HCT116 (cell line): ENCODE results near the gene SRGAP3. TPM values are rescaled to one million over a fixed set of nuclear protein-coding genes. Genes with fewer than 3 reads are reported as not detected.

ENCODE experiments used
- ATAC-seq: fragments of 200-7000 bp; cut with Tn5 transposase; 2 replicates; pipeline ENCODE4 v1.9.1; 2020; ENCODE audit warnings: mild to moderate bottlenecking, moderate library complexity
- BruUV-seq: library from RNA; stranded (reverse); fragments of 400-500 nt; replicated peaks from 2 replicates; lab custom pipeline; 2021; lab: Mats Ljungman, UMichigan
- CTCF ChIA-PET: fragments of 300-600 bp; sonication (Branson Sonifier 250); formaldehyde crosslinking; loops from one replicate; lab custom pipeline; 2021; ENCODE audit warnings: antibody characterized with exemption; lab: Charles Lee
- POLR2A ChIA-PET: fragments of 300-600, 350-600 bp; sonication (Branson Sonifier 250); formaldehyde crosslinking; loops from one replicate; lab custom pipeline; 2021; ENCODE audit warnings: antibody characterized with exemption; lab: Charles Lee
- RAD21 ChIA-PET, 2 experiments: fragments of 300-600 bp; sonication (Branson Sonifier 250); formaldehyde crosslinking; loops; one replicate each; lab custom pipeline; 2023; ENCODE audit warnings: low total read pairs in 2 of 2; ENCODE audit not compliant: uncharacterized antibody in 2 of 2, unreplicated experiment in 2 of 2, low non-redundant PET in 1 of 2; lab: Charles Lee
- DNase-seq: peaks from one replicate; pipeline ENCODE4 v3.0.0-alpha.2; 2010; ENCODE audit warnings: low read depth, low spot score
- H2AFZ ChIP-seq: fragments of 200-600 bp; shearing (Covaris generic), sonication (generic); 2 replicates; pipeline ENCODE4 v1.6.1; 2017; ENCODE audit warnings: low read depth, mixed run types, mixed read lengths, antibody characterized with exemption, low read length; ENCODE audit not compliant: poor library complexity, severe bottlenecking
- H3K27ac ChIP-seq: 2 replicates; pipeline ENCODE4 v1.5.1; 2012; ENCODE audit warnings: low read depth, low read length
- H3K27me3 ChIP-seq: fragments of 200-600 bp; sonication (generic); 2 replicates; pipeline ENCODE4 v1.6.1; 2016; ENCODE audit warnings: mixed run types, low read length, mixed read lengths; ENCODE audit not compliant: insufficient read depth
- H3K36me3 ChIP-seq, 2 experiments: fragments of 200-500 bp in 1 of 2; fragments of 200-600 bp in 1 of 2; sonication (Bioruptor generic) in 1 of 2; sonication (generic) in 1 of 2; 2 replicates each; pipeline versions ENCODE4 v1.5.1 to v1.6.1; 2014 to 2016; ENCODE audit warnings: low read length in 2 of 2, inconsistent platforms in 1 of 2, mixed read lengths in 1 of 2, mixed run types in 1 of 2; ENCODE audit not compliant: insufficient read depth in 2 of 2, control insufficient read depth in 1 of 2
- H3K4me1 ChIP-seq, 2 experiments: fragments of 200-600 bp in 1 of 2; sonication (generic) in 1 of 2; 2 replicates each; pipeline versions ENCODE4 v1.5.1 to v1.6.1; 2012 to 2017; ENCODE audit warnings: low read length in 2 of 2, inconsistent platforms in 1 of 2, mild to moderate bottlenecking in 1 of 2, mixed read lengths in 1 of 2, mixed run types in 1 of 2, moderate library complexity in 1 of 2; ENCODE audit not compliant: insufficient read depth in 2 of 2, control insufficient read depth in 1 of 2
- H3K4me2 ChIP-seq: fragments of 200-600 bp; sonication (generic); 2 replicates; pipeline ENCODE4 v1.6.1; 2017; ENCODE audit warnings: mixed run types, low read length, mixed read lengths
- H3K4me3 ChIP-seq, 2 experiments: fragments of 200-600 bp in 1 of 2; sonication (generic) in 1 of 2; replicated peaks in 1 of 2; 2 replicates each; pipeline ENCODE4 v1.5.1; 2011 to 2016; ENCODE audit warnings: low read length in 2 of 2, control low read depth in 1 of 2, low read depth in 1 of 2, mild to moderate bottlenecking in 1 of 2, mixed read lengths in 1 of 2, mixed run types in 1 of 2
- H3K79me2 ChIP-seq: fragments of 200-600 bp; sonication (generic); 2 replicates; pipeline ENCODE4 v1.6.1; 2017; ENCODE audit warnings: mild to moderate bottlenecking, mixed run types, low read length, moderate library complexity, mixed read lengths; ENCODE audit not compliant: insufficient read depth
- H3K9ac ChIP-seq: fragments of 200-600 bp; sonication (generic); 2 replicates; pipeline ENCODE4 v1.6.1; 2016; ENCODE audit warnings: low read length, mixed read lengths
- H3K9me2 ChIP-seq: fragments of 200-600 bp; sonication (generic), shearing (Covaris generic); 2 replicates; pipeline ENCODE4 v1.6.1; 2017; ENCODE audit warnings: mixed run types, mild to moderate bottlenecking, moderate library complexity; ENCODE audit not compliant: insufficient read depth
- H3K9me3 ChIP-seq, 2 experiments: fragments of 200-500 bp in 1 of 2; fragments of 200-600 bp in 1 of 2; sonication (Bioruptor generic) in 1 of 2; sonication (generic) in 1 of 2; 2 replicates each; pipeline ENCODE4 v1.6.1; 2014 to 2017; ENCODE audit warnings: low read length in 2 of 2, mixed read lengths in 2 of 2, inconsistent platforms in 1 of 2, low read depth in 1 of 2, mild to moderate bottlenecking in 1 of 2, mixed run types in 1 of 2, moderate library complexity in 1 of 2; ENCODE audit not compliant: control insufficient read depth in 1 of 2, insufficient read depth in 1 of 2
- H4K20me1 ChIP-seq: fragments of 200-600 bp; sonication (generic), shearing (Covaris generic); 2 replicates; pipeline ENCODE4 v1.6.1; 2017; ENCODE audit warnings: mixed run types, mild to moderate bottlenecking, moderate library complexity; ENCODE audit not compliant: insufficient read depth
- CEBPB ChIP-seq: IDR thresholded peaks from 2 replicates; pipeline ENCODE4 v1.6.1; 2012; ENCODE audit warnings: low read depth
- EGR1 ChIP-seq: IDR thresholded peaks from 2 replicates; pipeline ENCODE4 v1.6.1; 2012; ENCODE audit warnings: low read depth
- ELF1 ChIP-seq: IDR thresholded peaks from 2 replicates; pipeline ENCODE4 v1.6.1; 2012; ENCODE audit warnings: low read depth, borderline replicate concordance
- POLR2AphosphoS5 ChIP-seq: IDR thresholded peaks from 2 replicates; pipeline ENCODE4 v1.6.1; 2011; ENCODE audit warnings: mild to moderate bottlenecking, low read depth, low read length, moderate library complexity
- SIN3A ChIP-seq: IDR thresholded peaks from 2 replicates; pipeline ENCODE4 v1.6.1; 2012; ENCODE audit warnings: low read depth
- SP1 ChIP-seq: IDR thresholded peaks from 2 replicates; pipeline ENCODE4 v1.6.1; 2012; ENCODE audit warnings: low read depth
- SRF ChIP-seq: IDR thresholded peaks from 2 replicates; pipeline ENCODE4 v1.6.1; 2012; ENCODE audit warnings: low read depth
- YY1 ChIP-seq: IDR thresholded peaks from 2 replicates; pipeline ENCODE4 v1.6.1; 2011; ENCODE audit warnings: low read length, low read depth, moderate library complexity, mild to moderate bottlenecking; ENCODE audit not compliant: insufficient replicate concordance; ENCODE audit errors: extremely low read depth
- ZBTB33 ChIP-seq: IDR thresholded peaks from 2 replicates; pipeline ENCODE4 v1.6.1; 2011; ENCODE audit warnings: mild to moderate bottlenecking, low read length, moderate library complexity; ENCODE audit not compliant: insufficient replicate concordance; ENCODE audit errors: extremely low read depth
- ZFX ChIP-seq: fragments of 450-650 bp; IDR thresholded peaks from 2 replicates; pipeline ENCODE4 v1.6.1; 2017
- ZNF274 ChIP-seq: fragments of 200-500 bp; sonication (Bioruptor generic); IDR thresholded peaks from 2 replicates; pipeline ENCODE4 v1.6.1; 2014; ENCODE audit warnings: mild to moderate bottlenecking, low read depth, low read length, inconsistent platforms
- intact Hi-C: fragments of 100-400 bp; cut with micrococcal nuclease; formaldehyde crosslinking; loops from 2 replicates; pipeline ENCODE4 v1.10.0; 2022
- total RNA-seq: library from RNA; stranded (reverse); gene quantifications from one replicate; pipeline ENCODE4 v1.2.1, GENCODE V29; 2021; ENCODE audit not compliant: unreplicated experiment
- TF ChIP-seq, protein P1 (sequence below), 3 experiments: fragments of 200-600 bp in 1 of 3; sonication (generic) in 1 of 3; IDR thresholded peaks in 2 of 3; conservative IDR thresholded peaks in 1 of 3; 2 replicates each; pipeline ENCODE4 v1.5.1; 2012 to 2017; ENCODE audit warnings: low read depth in 2 of 3, low read length in 2 of 3, antibody characterized with exemption in 1 of 3, borderline replicate concordance in 1 of 3, control low read depth in 1 of 3, mild to moderate bottlenecking in 1 of 3, mixed read lengths in 1 of 3, mixed run types in 1 of 3, moderate library complexity in 1 of 3; ENCODE audit not compliant: insufficient read depth in 1 of 3
- TF ChIP-seq, protein P2 (sequence below): IDR thresholded peaks from 2 replicates; pipeline ENCODE4 v1.6.1; 2012
- TF ChIP-seq, protein P3 (sequence below): IDR thresholded peaks from 2 replicates; pipeline ENCODE4 v1.6.1; 2012; ENCODE audit warnings: low read depth

Gene SRGAP3
- total RNA-seq, 1 experiment from 2014 or later, result 8.3 TPM

GRCh38 chr3:9022305-9023225, 226.9 kb downstream of the SRGAP3 start:
- Histone ChIP-seq H3K4me2 (no peak overlapping the region), H4K20me1 (no peaks in the 10 kb centered on the region), H3K79me2 (no peaks in the 10 kb centered on the region), H3K27me3 (no peaks in the 10 kb centered on the region), H3K4me1 (no peaks in the 10 kb centered on the region), H2AFZ (no peak overlapping the region), H3K27ac (no peak overlapping the region), H3K9me2 (no peaks in the 10 kb centered on the region), H3K9me3 (no peaks in the 10 kb centered on the region), H3K36me3 (no peaks in the 10 kb centered on the region), H3K9ac (no peak overlapping the region), H3K4me3 (no peak overlapping the region)
- no peak for DNase-seq
- TF ChIP-seq YY1 (no peak), SRF (no peak), CEBPB (no peak), POLR2AphosphoS5 (no peak), SP1 (no peak), ZNF274 (no peak), ELF1 (no peak), ZBTB33 (no peak), ZFX (no peak), EGR1 (no peak), SIN3A (no peak)
- TF ChIP-seq, protein P1, sequence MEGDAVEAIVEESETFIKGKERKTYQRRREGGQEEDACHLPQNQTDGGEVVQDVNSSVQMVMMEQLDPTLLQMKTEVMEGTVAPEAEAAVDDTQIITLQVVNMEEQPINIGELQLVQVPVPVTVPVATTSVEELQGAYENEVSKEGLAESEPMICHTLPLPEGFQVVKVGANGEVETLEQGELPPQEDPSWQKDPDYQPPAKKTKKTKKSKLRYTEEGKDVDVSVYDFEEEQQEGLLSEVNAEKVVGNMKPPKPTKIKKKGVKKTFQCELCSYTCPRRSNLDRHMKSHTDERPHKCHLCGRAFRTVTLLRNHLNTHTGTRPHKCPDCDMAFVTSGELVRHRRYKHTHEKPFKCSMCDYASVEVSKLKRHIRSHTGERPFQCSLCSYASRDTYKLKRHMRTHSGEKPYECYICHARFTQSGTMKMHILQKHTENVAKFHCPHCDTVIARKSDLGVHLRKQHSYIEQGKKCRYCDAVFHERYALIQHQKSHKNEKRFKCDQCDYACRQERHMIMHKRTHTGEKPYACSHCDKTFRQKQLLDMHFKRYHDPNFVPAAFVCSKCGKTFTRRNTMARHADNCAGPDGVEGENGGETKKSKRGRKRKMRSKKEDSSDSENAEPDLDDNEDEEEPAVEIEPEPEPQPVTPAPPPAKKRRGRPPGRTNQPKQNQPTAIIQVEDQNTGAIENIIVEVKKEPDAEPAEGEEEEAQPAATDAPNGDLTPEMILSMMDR (IDR thresholded peaks at IDR 0.05 in 2 of 3, conservative IDR thresholded peaks at IDR 0.05 in 1 of 3; ENCODE audit: borderline replicate concordance in 1 of 3, insufficient read depth in 1 of 3, low read depth in 2 of 3, low read length in 2 of 3), result no peak
- TF ChIP-seq, protein P2, sequence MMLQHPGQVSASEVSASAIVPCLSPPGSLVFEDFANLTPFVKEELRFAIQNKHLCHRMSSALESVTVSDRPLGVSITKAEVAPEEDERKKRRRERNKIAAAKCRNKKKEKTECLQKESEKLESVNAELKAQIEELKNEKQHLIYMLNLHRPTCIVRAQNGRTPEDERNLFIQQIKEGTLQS, result no peak
- TF ChIP-seq, protein P3, sequence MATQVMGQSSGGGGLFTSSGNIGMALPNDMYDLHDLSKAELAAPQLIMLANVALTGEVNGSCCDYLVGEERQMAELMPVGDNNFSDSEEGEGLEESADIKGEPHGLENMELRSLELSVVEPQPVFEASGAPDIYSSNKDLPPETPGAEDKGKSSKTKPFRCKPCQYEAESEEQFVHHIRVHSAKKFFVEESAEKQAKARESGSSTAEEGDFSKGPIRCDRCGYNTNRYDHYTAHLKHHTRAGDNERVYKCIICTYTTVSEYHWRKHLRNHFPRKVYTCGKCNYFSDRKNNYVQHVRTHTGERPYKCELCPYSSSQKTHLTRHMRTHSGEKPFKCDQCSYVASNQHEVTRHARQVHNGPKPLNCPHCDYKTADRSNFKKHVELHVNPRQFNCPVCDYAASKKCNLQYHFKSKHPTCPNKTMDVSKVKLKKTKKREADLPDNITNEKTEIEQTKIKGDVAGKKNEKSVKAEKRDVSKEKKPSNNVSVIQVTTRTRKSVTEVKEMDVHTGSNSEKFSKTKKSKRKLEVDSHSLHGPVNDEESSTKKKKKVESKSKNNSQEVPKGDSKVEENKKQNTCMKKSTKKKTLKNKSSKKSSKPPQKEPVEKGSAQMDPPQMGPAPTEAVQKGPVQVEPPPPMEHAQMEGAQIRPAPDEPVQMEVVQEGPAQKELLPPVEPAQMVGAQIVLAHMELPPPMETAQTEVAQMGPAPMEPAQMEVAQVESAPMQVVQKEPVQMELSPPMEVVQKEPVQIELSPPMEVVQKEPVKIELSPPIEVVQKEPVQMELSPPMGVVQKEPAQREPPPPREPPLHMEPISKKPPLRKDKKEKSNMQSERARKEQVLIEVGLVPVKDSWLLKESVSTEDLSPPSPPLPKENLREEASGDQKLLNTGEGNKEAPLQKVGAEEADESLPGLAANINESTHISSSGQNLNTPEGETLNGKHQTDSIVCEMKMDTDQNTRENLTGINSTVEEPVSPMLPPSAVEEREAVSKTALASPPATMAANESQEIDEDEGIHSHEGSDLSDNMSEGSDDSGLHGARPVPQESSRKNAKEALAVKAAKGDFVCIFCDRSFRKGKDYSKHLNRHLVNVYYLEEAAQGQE, result no peak
- ChIA-PET RAD21 (no interaction called here), POLR2A (no interaction called here), CTCF (no interaction called here)
- ATAC-seq, result no peak
- BruUV-seq, result no TSS peak
- intact Hi-C loops, result no loop called here
